Loucy (cell line): ENCODE results near the gene CEP131.

Experiments
- CTCF ChIP-seq: fragments of 200-600 bp; sonication (generic); conservative IDR thresholded peaks from 2 replicates; pipeline ENCODE4 v1.5.1; 2014; ENCODE audit warnings: mild to moderate bottlenecking, antibody characterized with exemption, low read length
- EZH2phosphoT487 ChIP-seq: fragments of 200-600 bp; IDR thresholded peaks from 2 replicates; pipeline ENCODE4 v1.6.1; 2018; ENCODE audit warnings: antibody characterized with exemption, mild to moderate bottlenecking, moderate library complexity, borderline replicate concordance

GRCh38 chr17:81181811-81182185, 41.0 kb downstream of the CEP131 start:
- TF ChIP-seq CTCF, result no peak
- TF ChIP-seq EZH2phosphoT487, result no peak
